OCI-M2 (cell line): ENCODE measurements around the gene ARMC5.

ENCODE experiments used
- DNase-seq: peaks from one replicate; lab custom pipeline; 2025; ENCODE audit not compliant: unreplicated experiment; lab: John Stamatoyannopoulos, UW

ARMC5 gene

DNA sequence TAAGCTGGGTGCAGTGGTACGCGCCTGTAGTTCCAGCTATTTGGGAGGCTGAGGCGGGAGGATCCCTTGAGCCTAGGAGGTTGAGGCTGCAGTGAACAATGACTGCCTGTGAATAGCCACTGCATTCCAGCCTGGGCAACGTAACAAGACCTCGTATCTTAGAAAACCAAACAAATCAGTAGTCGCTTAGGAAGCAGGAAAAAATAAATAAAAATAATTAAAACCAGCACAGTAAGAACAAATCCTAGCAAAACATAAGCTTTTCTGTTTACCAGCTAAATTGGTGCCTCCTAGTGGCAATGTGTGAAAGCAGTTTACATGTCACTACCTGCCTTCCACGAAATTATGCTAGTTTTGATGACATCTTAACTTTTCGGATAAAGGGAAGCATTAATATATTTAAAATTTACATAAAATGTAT is 1.3 kb downstream of the ARMC5 start:
- DNase-seq = no peak

GRCh38 chr16:31461201-31461920 is 2.1 kb downstream of the ARMC5 start:
- no peak for DNase-seq

DNA sequence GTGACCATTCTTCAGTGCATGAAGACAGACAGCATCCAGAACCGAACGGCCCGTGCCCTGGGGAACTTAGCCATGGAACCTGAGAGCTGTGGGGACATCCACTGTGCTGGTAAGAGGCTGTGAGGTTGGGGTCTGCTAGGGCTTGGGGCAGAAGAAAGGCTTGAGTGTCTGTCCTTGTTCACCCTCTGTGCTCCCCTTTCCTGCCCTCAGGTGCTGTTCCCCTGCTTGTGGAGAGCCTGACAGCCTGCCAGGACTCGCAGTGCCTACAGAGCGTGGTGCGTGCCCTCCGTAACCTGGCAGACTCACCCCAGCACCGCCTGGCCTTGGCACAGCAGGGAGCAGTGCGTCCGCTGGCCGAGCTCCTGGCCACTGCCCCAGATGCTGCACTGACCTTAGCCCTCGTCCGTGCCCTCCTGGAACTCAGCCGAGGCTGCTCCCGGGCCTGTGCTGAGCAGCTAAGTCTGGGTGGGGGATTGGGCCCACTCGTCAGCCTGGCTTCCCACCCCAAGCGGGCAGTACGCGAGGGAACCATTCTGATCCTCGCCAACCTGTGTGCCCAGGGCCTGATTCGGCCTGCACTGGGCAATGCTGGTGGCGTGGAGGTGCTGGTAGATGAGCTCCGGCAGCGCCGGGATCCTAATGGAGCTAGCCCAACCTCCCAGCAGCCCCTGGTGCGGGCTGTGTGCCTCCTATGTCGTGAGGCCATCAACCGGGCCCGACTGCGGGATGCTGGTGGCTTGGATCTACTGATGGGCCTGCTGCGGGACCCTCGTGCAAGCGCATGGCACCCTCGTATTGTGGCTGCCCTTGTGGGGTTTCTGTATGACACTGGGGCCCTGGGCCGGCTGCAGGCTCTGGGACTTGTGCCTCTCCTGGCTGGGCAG is 2.9 kb downstream of the ARMC5 start:
- no peak for DNase-seq

- no peak for DNase-seq
These were observed 5.1 kb downstream of the ARMC5 start for GRCh38 chr16:31464348-31464769.

DNA sequence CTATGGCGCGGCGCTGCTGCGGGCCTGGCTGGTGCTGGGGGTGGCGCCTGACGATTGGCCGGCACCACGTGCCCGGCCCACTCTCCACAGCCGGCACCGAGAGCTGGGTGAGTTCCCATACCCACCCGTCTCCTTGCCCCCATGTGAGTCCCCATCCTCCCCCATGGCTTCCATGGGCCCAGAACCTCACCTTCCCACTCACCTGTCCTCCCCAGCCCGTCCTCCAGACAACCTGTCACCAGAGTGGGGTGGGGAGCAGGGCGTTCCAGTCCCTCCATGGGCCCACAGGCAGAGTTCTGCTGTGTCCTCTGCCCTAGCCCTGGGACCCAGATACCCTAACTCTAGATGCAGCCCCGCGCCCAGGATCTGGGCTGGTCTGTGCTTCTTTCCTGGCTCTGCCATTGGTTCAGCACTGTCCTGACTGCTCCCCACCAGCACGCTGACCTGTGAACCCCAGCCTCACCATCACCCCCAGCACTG is 5.5 kb downstream of the ARMC5 start:
- no peak for DNase-seq

DNA sequence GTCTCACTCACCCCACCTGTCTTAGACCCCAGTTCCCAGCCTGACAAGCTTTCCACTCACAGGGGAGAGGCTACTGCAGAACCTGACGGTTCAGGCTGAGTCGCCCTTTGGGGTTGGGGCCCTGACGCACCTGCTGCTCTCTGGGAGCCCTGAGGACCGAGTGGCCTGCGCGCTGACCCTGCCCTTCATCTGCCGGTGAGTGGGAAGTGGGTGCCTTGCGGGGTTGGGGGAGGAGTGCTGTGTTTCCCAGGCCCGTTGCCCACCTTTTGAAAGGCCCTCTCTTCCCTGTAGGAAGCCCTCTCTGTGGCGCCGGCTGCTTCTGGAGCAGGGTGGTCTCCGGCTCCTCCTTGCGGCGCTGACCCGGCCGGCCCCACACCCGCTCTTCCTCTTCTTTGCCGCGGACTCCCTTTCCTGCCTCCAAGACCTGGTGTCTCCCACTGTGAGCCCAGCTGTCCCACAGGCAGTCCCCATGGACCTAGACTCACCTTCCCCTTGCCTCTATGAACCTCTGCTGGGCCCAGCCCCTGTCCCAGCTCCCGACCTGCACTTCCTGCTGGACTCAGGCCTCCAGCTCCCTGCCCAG is 6.6 kb downstream of the ARMC5 start:
- no peak for DNase-seq

- no peak for DNase-seq
These were observed 7.1 kb downstream of the ARMC5 start for GRCh38 chr16:31466381-31466841.

DNA sequence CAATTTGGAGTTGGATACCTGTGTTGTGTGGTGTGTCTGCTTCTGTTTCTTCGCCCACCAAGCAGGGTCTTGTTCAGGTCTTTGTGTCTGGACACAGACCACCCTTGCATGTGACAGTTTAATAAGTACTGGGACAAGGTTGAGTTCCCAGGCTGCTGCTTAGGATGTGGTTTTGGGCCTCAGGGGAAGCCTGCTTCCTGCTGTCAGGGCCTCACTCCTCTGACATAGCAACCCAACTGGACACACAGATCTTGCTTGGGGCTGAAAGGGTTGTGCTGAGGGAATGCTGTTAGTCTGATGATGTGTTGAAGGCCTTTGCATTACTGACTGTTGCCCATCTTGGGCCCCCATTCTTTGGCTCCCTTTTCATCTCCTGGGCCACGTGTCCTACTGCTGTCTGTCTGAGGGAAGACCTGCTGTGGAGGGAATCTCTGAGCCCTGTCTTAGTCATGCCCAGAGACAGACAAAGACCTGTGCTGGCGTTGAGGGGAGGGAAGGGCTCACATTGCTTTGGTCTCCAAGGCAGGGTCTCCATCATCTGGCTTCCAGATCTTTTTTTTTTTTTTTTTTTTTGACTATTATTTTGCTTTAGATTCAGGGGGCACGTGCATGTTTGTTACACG is 8.0 kb downstream of the ARMC5 start:
- DNase-seq = no peak

- DNase-seq = no peak
These were observed 8.6 kb downstream of the ARMC5 start for GRCh38 chr16:31467858-31468257.

GRCh38 chr16:31470615-31471014 is 11.3 kb downstream of the ARMC5 start:
- no peak for DNase-seq

DNA sequence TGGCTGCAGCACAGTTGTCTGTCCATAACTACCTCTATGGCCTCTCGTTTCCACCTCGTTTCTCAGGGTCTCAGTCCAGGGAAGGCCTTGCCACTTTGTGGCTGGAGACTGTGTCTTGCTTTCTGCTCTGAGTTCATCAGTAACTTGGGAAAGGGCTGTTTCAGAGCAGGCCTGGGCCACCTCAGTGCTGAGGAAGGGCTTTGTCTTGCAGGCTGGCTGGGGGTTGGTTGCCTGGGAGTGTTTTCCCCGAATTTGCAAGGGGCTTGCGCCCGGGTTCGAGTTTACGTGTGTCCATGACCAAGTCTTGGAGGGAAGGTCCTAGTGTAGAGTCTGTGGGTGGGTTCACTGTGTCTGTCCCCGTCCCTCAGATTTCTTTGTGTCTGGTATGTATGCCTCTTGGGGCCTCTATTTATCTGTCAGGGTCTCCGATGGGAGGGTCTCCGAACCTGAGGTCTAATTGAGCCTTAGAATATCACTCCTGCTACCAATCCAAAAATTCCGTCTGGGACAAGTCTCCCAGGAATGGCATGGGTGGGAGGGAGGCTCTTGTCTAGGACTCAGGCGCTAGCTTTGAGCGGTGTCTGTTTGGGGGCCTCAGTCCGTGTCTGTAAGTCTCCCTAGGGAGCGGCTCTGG is 12.1 kb downstream of the ARMC5 start:
- DNase-seq = no peak

DNA sequence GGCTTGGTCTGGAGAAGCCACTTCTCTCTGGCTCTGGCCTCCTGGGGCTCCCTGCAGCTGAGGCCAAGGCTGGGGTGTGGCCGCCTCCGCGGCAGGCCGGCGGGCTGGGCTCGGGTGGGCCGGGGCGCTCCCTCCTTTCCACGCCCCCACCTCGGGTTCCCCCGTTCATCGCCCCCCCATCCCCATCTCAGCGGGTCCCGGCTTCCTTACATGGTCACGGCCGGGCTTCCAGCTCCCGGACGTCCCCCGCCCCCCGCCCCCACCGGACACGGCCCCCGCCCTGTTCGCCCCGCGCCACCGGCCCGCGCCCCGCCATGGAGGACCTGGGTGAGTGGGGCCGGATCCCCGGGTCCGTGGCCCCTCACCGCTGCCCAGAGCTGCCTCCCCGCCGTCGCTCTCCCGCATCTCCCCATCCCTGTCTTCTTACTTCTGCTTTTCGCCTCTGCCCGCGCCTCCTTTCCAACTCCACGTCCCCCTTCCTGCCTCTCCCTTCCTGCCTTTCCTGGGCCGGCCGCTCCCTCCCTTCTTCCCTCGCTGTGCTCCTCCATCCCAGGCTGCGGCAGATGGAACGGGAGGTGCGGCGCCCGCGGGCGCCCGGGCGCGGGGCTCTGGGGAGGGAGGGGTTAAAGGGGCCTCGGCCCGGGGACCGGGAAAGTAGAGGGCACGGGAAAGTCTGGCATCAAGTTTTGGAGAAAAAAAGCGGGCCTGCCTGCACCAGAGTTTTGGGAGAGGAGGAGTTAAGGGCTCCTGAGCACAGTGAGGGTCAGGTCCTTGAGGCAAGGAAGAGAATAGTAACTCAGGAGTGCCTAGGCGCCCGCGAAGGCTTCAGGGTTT is 12.8 kb downstream of the ARMC5 start, which contains the start of gene TGFB1I1:
Gene TGFB1I1, plus strand, starts transcription at position 278 of the 834 bp plus-strand sequence. Its CDS starts 37 bp downstream, at position 315.
- no peak for DNase-seq

DNA sequence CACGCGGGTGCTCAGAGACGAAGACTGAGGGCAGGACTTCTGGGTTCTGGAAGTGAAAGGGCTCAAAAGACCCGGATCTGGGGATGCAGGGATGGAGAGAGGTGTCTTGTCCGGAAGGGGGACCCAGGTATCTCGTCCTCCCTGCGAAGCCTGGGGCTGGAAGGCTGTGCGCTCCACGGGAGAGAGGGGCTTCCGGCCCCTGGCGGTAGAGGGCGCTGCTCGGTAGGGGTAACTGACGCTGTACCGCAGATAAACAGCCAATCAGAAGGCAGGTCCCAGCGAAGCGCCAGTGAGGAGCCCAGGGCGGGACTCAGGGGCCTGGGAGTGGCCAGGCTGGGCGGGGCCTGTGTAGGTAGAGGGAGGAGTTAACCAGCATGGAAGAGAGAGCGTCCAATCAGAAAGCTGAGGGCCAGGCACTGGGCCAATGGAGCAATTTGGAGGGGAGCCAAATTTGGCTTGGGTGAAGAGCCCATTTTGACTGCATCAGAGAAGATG is 13.5 kb downstream of the ARMC5 start:
- no peak for DNase-seq

DNA sequence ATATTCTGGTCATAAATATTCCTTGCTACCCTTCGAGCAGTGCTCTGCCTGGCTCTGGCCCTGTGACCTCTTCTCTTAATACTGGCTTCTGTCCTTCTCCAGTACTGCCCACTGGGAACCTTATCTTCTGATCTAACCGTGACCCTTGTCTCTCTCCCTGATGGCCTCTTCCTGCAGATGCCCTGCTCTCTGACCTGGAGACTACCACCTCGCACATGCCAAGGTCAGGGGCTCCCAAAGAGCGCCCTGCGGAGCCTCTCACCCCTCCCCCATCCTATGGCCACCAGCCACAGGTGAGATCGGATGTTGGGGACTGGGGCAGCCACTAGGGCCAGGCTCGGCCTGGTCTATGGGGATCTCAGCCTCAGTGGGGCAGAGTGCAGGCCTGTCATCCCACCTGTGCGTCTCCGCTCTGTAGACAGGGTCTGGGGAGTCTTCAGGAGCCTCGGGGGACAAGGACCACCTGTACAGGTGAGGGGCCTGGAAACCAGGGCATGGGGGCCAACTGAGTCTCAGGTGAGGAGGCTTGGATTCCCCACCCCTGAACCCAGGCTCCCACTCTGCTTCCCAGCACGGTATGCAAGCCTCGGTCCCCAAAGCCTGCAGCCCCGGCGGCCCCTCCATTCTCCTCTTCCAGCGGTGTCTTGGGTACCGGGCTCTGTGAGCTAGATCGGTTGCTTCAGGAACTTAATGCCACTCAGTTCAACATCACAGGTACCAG is 14.1 kb downstream of the ARMC5 start:
- DNase-seq = no peak

DNA sequence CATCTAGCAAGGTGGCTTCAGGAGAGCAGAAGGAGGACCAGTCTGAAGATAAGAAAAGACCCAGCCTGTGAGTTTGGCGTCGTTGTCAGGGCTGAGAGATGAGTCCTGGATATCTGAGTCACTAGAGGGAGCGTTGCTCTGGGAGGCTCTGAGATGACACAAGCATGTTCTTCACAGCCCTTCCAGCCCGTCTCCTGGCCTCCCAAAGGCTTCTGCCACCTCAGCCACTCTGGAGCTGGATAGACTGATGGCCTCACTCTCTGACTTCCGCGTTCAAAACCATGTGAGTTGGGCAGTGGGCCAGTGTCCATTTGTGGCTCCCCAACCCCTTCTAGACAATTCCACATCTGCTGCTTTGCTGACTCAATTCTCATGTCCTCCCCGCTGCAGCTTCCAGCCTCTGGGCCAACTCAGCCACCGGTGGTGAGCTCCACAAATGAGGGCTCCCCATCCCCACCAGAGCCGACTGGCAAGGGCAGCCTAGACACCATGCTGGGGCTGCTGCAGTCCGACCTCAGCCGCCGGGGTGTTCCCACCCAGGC is 14.9 kb downstream of the ARMC5 start:
- no peak for DNase-seq

DNA sequence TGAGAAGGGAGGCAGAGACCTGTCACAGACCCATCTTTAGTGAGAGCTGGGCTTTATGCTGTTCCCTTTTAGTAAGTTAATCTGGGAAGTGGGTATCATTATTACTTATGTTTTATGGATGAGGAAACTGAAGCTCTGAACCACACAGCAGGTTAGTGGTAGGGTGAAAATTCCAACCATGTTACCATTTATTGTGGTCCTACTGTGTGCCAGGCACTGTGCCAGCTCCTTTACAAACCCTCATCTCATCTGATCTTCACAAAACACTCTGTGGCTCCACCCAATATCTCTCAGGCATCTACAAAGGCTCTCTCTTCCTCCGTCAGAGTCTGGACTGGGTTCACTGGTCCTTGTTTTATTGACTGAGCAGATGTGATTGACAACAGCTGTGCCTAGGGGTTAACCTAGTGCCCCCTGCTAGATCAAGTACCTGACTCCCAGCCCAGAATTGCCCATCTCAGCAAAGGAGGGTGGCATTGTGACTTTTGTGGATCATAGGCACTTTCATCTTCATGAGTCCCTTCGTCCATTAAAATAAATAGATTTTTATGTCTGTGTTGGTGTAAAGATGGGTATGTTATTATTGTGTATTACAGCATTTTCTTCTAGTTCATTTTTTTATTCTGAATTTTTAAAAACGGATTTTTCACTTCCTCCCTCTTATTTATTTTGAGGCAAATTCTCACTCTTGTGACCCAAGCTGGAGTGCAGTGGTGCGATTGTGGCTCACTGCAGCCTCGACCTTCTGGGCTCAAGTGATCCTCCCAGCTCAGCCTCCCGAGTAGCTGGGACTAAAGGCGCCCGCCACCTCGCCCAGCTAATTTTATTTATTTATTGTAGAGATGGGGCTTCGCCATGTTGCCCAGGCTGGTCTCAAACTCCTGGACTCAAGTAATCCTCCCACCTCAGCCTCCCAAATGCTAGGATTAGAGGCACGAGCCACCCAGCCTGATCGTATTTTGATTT is 15.8 kb downstream of the ARMC5 start:
- no peak for DNase-seq

GRCh38 chr16:31475946-31476302 is 16.6 kb downstream of the ARMC5 start:
- DNase-seq = no peak
